HepG2 (cell line): Measurements from ENCODE around the gene LECT2. TPM values are rescaled to one million over a fixed set of nuclear protein-coding genes. Genes with fewer than 3 reads are reported as not detected.

Experiments
- AKAP8 ChIP-seq: sonication (generic); formaldehyde crosslinking; IDR thresholded peaks from 2 replicates; pipeline ENCODE4 v1.5.1; 2020; ENCODE audit warnings: mild to moderate bottlenecking, missing genetic modification reagents
- BCL6 ChIP-seq: IDR thresholded peaks from 2 replicates; pipeline ENCODE4 v1.6.1; 2016; ENCODE audit warnings: missing genetic modification reagents, missing compliant biosample characterization
- DRAP1 ChIP-seq: IDR thresholded peaks from 2 replicates; pipeline ENCODE4 v1.6.1; 2016; ENCODE audit warnings: missing genetic modification reagents, missing compliant biosample characterization
- FIP1L1 ChIP-seq: fragments of 200-400 bp; formaldehyde crosslinking; IDR thresholded peaks from 2 replicates; pipeline ENCODE4 v1.6.1; 2018; ENCODE audit warnings: low read depth, mild to moderate bottlenecking, low read length, moderate library complexity, borderline replicate concordance; ENCODE audit not compliant: insufficient read depth
- FOSL2 ChIP-seq: sonication (generic); formaldehyde crosslinking; IDR thresholded peaks from 2 replicates; pipeline ENCODE4 v1.4.0; 2020; ENCODE audit warnings: missing genetic modification reagents
- FOXP4 ChIP-seq: sonication (generic); formaldehyde crosslinking; IDR thresholded peaks from 2 replicates; pipeline ENCODE4 v1.4.0; 2020; ENCODE audit warnings: missing genetic modification reagents
- HDAC2 ChIP-seq: sonication (generic); formaldehyde crosslinking; IDR thresholded peaks from 2 replicates; pipeline ENCODE4 v1.4.0; 2020; ENCODE audit warnings: missing genetic modification reagents
- HDAC6 ChIP-seq: fragments of 200-600 bp; sonication (generic); IDR thresholded peaks from 2 replicates; pipeline ENCODE4 v1.7.0; 2017; ENCODE audit warnings: mild to moderate bottlenecking, antibody characterized with exemption, low read length, low read depth
- HNF4A ChIP-seq: sonication (generic); formaldehyde crosslinking; IDR thresholded peaks from 2 replicates; pipeline ENCODE4 v1.4.0; 2020; ENCODE audit warnings: missing genetic modification reagents
- IRF2 ChIP-seq: IDR thresholded peaks from 2 replicates; pipeline ENCODE4 v1.6.1; 2018; ENCODE audit warnings: missing genetic modification reagents, missing compliant biosample characterization
- ISL2 ChIP-seq: sonication (generic); formaldehyde crosslinking; IDR thresholded peaks from 2 replicates; pipeline ENCODE4 v1.5.0; 2020; ENCODE audit warnings: missing genetic modification reagents
- LCORL ChIP-seq, 2 experiments: fragments of 450-650 bp in 1 of 2; sonication (generic) in 1 of 2; formaldehyde crosslinking in 1 of 2; IDR thresholded peaks; 2 replicates each; pipeline versions ENCODE4 v1.5.0 to v1.6.1; 2017 to 2020; ENCODE audit warnings: antibody characterized with exemption in 1 of 2, missing genetic modification reagents in 1 of 2
- NR2F2 ChIP-seq: IDR thresholded peaks from 2 replicates; pipeline ENCODE4 v1.6.1; 2012; ENCODE audit warnings: low read depth, inconsistent platforms, borderline replicate concordance
- NR2F6 ChIP-seq, 2 experiments: IDR thresholded peaks; 2 replicates each; pipeline ENCODE4 v1.6.1; 2016; ENCODE audit warnings: antibody characterized with exemption in 1 of 2, mild to moderate bottlenecking in 1 of 2
- PHF20 ChIP-seq: sonication (generic); formaldehyde crosslinking; IDR thresholded peaks from 2 replicates; pipeline ENCODE4 v1.5.0; 2020; ENCODE audit warnings: mild to moderate bottlenecking, missing genetic modification reagents
- RARA ChIP-seq: IDR thresholded peaks from 2 replicates; pipeline ENCODE4 v1.6.1; 2016; ENCODE audit warnings: missing genetic modification reagents, missing compliant biosample characterization
- RXRB ChIP-seq: IDR thresholded peaks from 2 replicates; pipeline ENCODE4 v1.6.1; 2016; ENCODE audit warnings: borderline replicate concordance, missing genetic modification reagents, missing compliant biosample characterization
- SALL1 ChIP-seq: sonication (generic); formaldehyde crosslinking; IDR thresholded peaks from 2 replicates; pipeline ENCODE4 v1.8.0; 2022; ENCODE audit warnings: mild to moderate bottlenecking, missing genetic modification reagents
- SATB2 ChIP-seq: sonication (generic); formaldehyde crosslinking; IDR thresholded peaks from 2 replicates; pipeline ENCODE4 v1.5.0; 2020; ENCODE audit warnings: missing genetic modification reagents
- SOX13 ChIP-seq, 3 experiments: fragments of 450-650 bp in 1 of 3; sonication (generic) in 1 of 3; formaldehyde crosslinking in 1 of 3; IDR thresholded peaks in 2 of 3; conservative IDR thresholded peaks in 1 of 3; 2 replicates each; pipeline versions ENCODE4 v1.5.0 to v1.6.1; 2016 to 2020; ENCODE audit warnings: antibody characterized with exemption in 1 of 3, mild to moderate bottlenecking in 1 of 3, missing compliant biosample characterization in 1 of 3, missing genetic modification reagents in 1 of 3, moderate library complexity in 1 of 3
- TCF7 ChIP-seq: sonication (generic); IDR thresholded peaks from 2 replicates; pipeline ENCODE4 v1.6.1; 2016; ENCODE audit warnings: antibody characterized with exemption, low read depth
- YEATS2 ChIP-seq: sonication (generic); formaldehyde crosslinking; IDR thresholded peaks from 2 replicates; pipeline ENCODE4 v1.4.0; 2020; ENCODE audit warnings: missing genetic modification reagents, borderline replicate concordance
- ZFP91 ChIP-seq: sonication (generic); formaldehyde crosslinking; IDR thresholded peaks from 2 replicates; pipeline ENCODE4 v1.9.0; 2022; ENCODE audit warnings: missing genetic modification reagents, mild to moderate bottlenecking, borderline replicate concordance
- ZNF205 ChIP-seq: IDR thresholded peaks from 2 replicates; pipeline ENCODE4 v1.6.1; 2018; ENCODE audit warnings: missing biosample characterization, missing genetic modification reagents
- ZNF264 ChIP-seq: sonication (generic); formaldehyde crosslinking; IDR thresholded peaks from 2 replicates; pipeline ENCODE4 v1.4.0; 2020; ENCODE audit warnings: missing genetic modification reagents
- ZNF331 ChIP-seq: sonication (generic); formaldehyde crosslinking; IDR thresholded peaks from 2 replicates; pipeline ENCODE4 v1.4.0; 2020; ENCODE audit warnings: missing genetic modification reagents
- ZNF616 ChIP-seq: sonication (generic); formaldehyde crosslinking; IDR thresholded peaks from 2 replicates; pipeline ENCODE4 v1.5.0; 2020; ENCODE audit warnings: low read depth, mild to moderate bottlenecking, missing genetic modification reagents
- polyA plus RNA-seq, 8 experiments: library from polyadenylated mRNA; depleted of rRNA in 3 of 8; stranded (reverse) in 7 of 8; unstranded in 1 of 8; fragments of >200 nt; fragmentation: Illumina TruSeq in 4 of 8; extraction: Trizol in 4 of 8; gene quantifications; 2 replicates each; pipeline versions ENCODE4 v1.2.1 to v1.2.3, GENCODE V29; 2011 to 2016; ENCODE audit warnings: low read depth in 4 of 8, missing spikeins in 1 of 8, mixed read lengths in 1 of 8; ENCODE audit not compliant: insufficient read depth in 1 of 8
- total RNA-seq, 5 experiments: library from RNA; depleted of rRNA; stranded (reverse); fragments of >200 nt; fragmentation: Illumina TruSeq; extraction: Trizol; gene quantifications; 2 replicates each; pipeline ENCODE4 v1.2.3, GENCODE V29; 2016; ENCODE audit warnings: low read depth in 1 of 5

The LECT2 gene
- total and polyA plus RNA-seq, 2 of the 13 experiments (the other 11 are each of a cell fraction or from before 2014, with no cell fraction given), result not detected

GRCh38 chr5:135974021-135974600, 19.3 kb upstream of the LECT2 start (continued):
- TF ChIP-seq HNF4A (CRISPR knock-in tag) (peak; percentile 86), NR2F6 (IDR thresholded peaks at IDR 0.05) (peak; percentile 68; the same call in 1 of the 2 replicates), NR2F6 (CRISPR knock-in tag; IDR thresholded peaks at IDR 0.05) (peak; percentile 42; the same call in 1 of the 2 replicates), SATB2 (CRISPR knock-in tag) (no peak), NR2F2 (peak; percentile 64; the same call in 1 of the 2 replicates), BCL6 (CRISPR knock-in tag) (peak; percentile 97), ISL2 (peak; percentile 52; the same call in 1 of the 2 replicates), TCF7 (peak; percentile 56; the same call in 1 of the 2 replicates), FOSL2 (no peak), RARA (CRISPR knock-in tag) (peak; percentile 90), HDAC2 (CRISPR knock-in tag) (0 out of 2 replicates have a peak, but pooled peaks have one; percentile 19), ZFP91 (0 out of 2 replicates have a peak, but pooled peaks have one; percentile 0), SALL1 (peak; percentile 15; the same call in 1 of the 2 replicates), IRF2 (CRISPR knock-in tag) (0 out of 2 replicates have a peak, but pooled peaks have one; percentile 9), SOX13 (IDR thresholded peaks at IDR 0.05) (no peak), SOX13 (CRISPR knock-in tag; conservative IDR thresholded peaks at IDR 0.05 in 1 of 2, IDR thresholded peaks at IDR 0.05 in 1 of 2) (peak in 1 of 2 experiments; percentile 82; a peak in 2 of 4 replicates), RXRB (CRISPR knock-in tag) (peak; percentile 89), PHF20 (CRISPR knock-in tag) (no peak), LCORL (IDR thresholded peaks at IDR 0.05) (no peak), LCORL (CRISPR knock-in tag; IDR thresholded peaks at IDR 0.05) (peak; percentile 35; the same call in 1 of the 2 replicates), AKAP8 (no peak), ZNF205 (CRISPR knock-in tag) (0 out of 2 replicates have a peak, but pooled peaks have one; percentile 10), ZNF331 (CRISPR knock-in tag) (0 out of 2 replicates have a peak, but pooled peaks have one; percentile 45), ZNF616 (CRISPR knock-in tag) (no peak), HDAC6 (no peak), FOXP4 (CRISPR knock-in tag) (peak; percentile 51; the same call in 1 of the 2 replicates), FIP1L1 (no peak), DRAP1 (CRISPR knock-in tag) (0 out of 2 replicates have a peak, but pooled peaks have one; percentile 18), YEATS2 (no peak), ZNF264 (peak; percentile 38; the same call in 1 of the 2 replicates)
